ENCODE results near the gene FEM1A. TPM values are rescaled to one million over a fixed set of nuclear protein-coding genes. Genes with fewer than 3 reads are reported as not detected.

Gene FEM1A
- total and polyA plus RNA-seq, 9 of the 15 experiments (the other 6 are each of a cell fraction or from before 2014, with no cell fraction given): 0.08 to 19.0 (median 6.8) TPM

GRCh38 chr19:4768934-4769777, 22.4 kb upstream of the FEM1A start (continued):
- TF ChIP-seq CHAMP1 (IDR thresholded peaks at IDR 0.05) (peak; percentile 100), BRF1 (IDR thresholded peaks at IDR 0.05; ENCODE audit: borderline replicate concordance, extremely low read depth, insufficient read length) (no peak), PCBP2 (IDR thresholded peaks at IDR 0.05; ENCODE audit: low read depth, low read length, poor library complexity, severe bottlenecking) (no peak), ZNF217 (CRISPR knock-in tag; IDR thresholded peaks at IDR 0.05) (peak; percentile 99), POLR2G (IDR thresholded peaks at IDR 0.05; ENCODE audit: low read depth, low read length) (no peak), NR3C1 (CRISPR knock-in tag; IDR thresholded peaks at IDR 0.05) (peak; percentile 100), CREB3L1 (IDR thresholded peaks at IDR 0.05; ENCODE audit: borderline replicate concordance, low read depth) (peak; percentile 77; the same call in 1 of the 2 replicates), HNRNPLL (IDR thresholded peaks at IDR 0.05; ENCODE audit: low read depth, low read length, poor library complexity, severe bottlenecking) (no peak), SMC3 (conservative IDR thresholded peaks at IDR 0.05; ENCODE audit: insufficient read depth, low read depth, low read length) (no peak), MBD1 (CRISPR knock-in tag; IDR thresholded peaks at IDR 0.05) (no peak), ZNF436 (CRISPR knock-in tag; IDR thresholded peaks at IDR 0.05) (no peak), SRF (CRISPR knock-in tag; IDR thresholded peaks at IDR 0.05) (peak in 1 of 2 experiments; percentile 97; a peak in 2 of 4 replicates), ELK1 (CRISPR knock-in tag; IDR thresholded peaks at IDR 0.05) (no peak), ZNF668 (CRISPR knock-in tag; IDR thresholded peaks at IDR 0.05) (peak; percentile 95), MAX (CRISPR knock-in tag; IDR thresholded peaks at IDR 0.05) (peak; percentile 90), ARID3B (CRISPR knock-in tag; IDR thresholded peaks at IDR 0.05; ENCODE audit: borderline replicate concordance) (no peak)
